H1 (cell line): ENCODE results near the gene TMED10. TPM values are rescaled to one million over a fixed set of nuclear protein-coding genes. Genes with fewer than 3 reads are reported as not detected.

Source experiments
- CHD7 ChIP-seq: fragments of 300-600 bp; sonication (generic); IDR thresholded peaks from 2 replicates; pipeline ENCODE4 v1.7.1; 2012; ENCODE audit warnings: low read length, moderate library complexity, mild to moderate bottlenecking, inconsistent platforms; ENCODE audit not compliant: insufficient replicate concordance
- NRF1 ChIP-seq: IDR thresholded peaks from 2 replicates; pipeline ENCODE4 v1.6.1; 2011; ENCODE audit warnings: mild to moderate bottlenecking, low read depth, low read length, improper control_type of control experiment
- RAD21 ChIP-seq, 2 experiments: IDR thresholded peaks in 1 of 2; conservative IDR thresholded peaks in 1 of 2; 2 replicates each; pipeline ENCODE4 v1.6.1; 2011; ENCODE audit warnings: low read depth in 2 of 2, low read length in 2 of 2, improper control_type of control experiment in 1 of 2, inconsistent platforms in 1 of 2, mild to moderate bottlenecking in 1 of 2, moderate library complexity in 1 of 2
- SIN3A ChIP-seq, 2 experiments: IDR thresholded peaks in 1 of 2; conservative IDR thresholded peaks in 1 of 2; 2 replicates each; pipeline ENCODE4 v1.6.1; 2011 to 2012; ENCODE audit warnings: low read length in 2 of 2, improper control_type of control experiment in 1 of 2, low read depth in 1 of 2, mild to moderate bottlenecking in 1 of 2
- TEAD4 ChIP-seq: IDR thresholded peaks from 2 replicates; pipeline ENCODE4 v1.6.1; 2012; ENCODE audit warnings: low read depth, low read length, inconsistent platforms, mixed read lengths
- polyA plus RNA-seq, 7 experiments: library from polyadenylated mRNA; depleted of rRNA in 3 of 7; stranded (reverse) in 5 of 7; unstranded in 2 of 7; fragments of >200 nt in 5 of 7; fragments of 200-250 nt in 2 of 7; gene quantifications; 1 replicate in 5 of 7; 2 replicates in 1 of 7; 4 replicates in 1 of 7; pipeline versions ENCODE4 v1.2.1 to v1.2.3, GENCODE V29; 2011 to 2013; ENCODE audit warnings: missing spikeins in 2 of 7, mixed read lengths in 2 of 7
- total RNA-seq: library from RNA; stranded (reverse); fragmentation: NEBNext Ultra II Directional; extraction: Animal tissue kit (Norgen Biotek cat#: 25700); gene quantifications from 2 replicates; pipeline ENCODE4 v1.2.1, GENCODE V29; 2021
- TF ChIP-seq, protein P1 (sequence below): IDR thresholded peaks from 2 replicates; pipeline ENCODE4 v1.6.1; 2012; ENCODE audit warnings: inconsistent platforms

Gene TMED10
- total and polyA plus RNA-seq, 2 of the 8 experiments (the other 6 are each of a cell fraction or from before 2014, with no cell fraction given) = 218 to 250 TPM

DNA sequence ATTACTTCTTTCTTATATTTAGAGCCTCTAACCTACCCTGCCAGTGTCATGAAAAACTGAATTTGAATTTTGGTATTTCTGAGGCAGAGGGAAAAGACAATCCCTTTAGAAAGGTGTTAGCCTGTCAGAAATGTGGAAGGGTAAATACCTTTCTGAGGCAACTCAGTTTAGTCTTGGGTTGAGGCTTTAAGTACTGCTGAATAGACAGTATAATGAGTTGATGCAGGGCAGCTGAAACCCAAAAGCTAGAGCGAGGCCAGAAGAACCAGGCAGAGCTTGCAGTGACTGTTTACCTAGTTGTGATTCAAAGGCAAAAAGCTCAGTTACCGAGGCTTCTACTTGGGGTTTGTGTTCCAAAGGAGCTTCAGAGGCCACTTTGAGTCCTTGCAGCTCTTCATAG is 88.3 kb downstream of the TMED10 start (continued):
- TF ChIP-seq CHD7 (no peak), SIN3A (conservative IDR thresholded peaks at IDR 0.05 in 1 of 2, IDR thresholded peaks at IDR 0.05 in 1 of 2; ENCODE audit: low read depth in 1 of 2, low read length in 2 of 2) (no peak), RAD21 (IDR thresholded peaks at IDR 0.05 in 1 of 2, conservative IDR thresholded peaks at IDR 0.05 in 1 of 2; ENCODE audit: low read depth in 2 of 2, low read length in 2 of 2) (no peak), NRF1 (no peak), TEAD4 (no peak)
- TF ChIP-seq, protein P1, sequence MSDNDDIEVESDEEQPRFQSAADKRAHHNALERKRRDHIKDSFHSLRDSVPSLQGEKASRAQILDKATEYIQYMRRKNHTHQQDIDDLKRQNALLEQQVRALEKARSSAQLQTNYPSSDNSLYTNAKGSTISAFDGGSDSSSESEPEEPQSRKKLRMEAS = no peak
- TF ChIP-seq, all 59 proteins: peak for 0
